ENCODE data around the gene ADARB2.
A peak's percentile ranks its signal among the peaks of the same experiment; 100 is the strongest.
"Not testable (repeated sequence)": the region's sequence is repeated elsewhere in the genome, so short reads cannot be mapped to it uniquely, and the experiment has no call there.

ADARB2 gene

DNA sequence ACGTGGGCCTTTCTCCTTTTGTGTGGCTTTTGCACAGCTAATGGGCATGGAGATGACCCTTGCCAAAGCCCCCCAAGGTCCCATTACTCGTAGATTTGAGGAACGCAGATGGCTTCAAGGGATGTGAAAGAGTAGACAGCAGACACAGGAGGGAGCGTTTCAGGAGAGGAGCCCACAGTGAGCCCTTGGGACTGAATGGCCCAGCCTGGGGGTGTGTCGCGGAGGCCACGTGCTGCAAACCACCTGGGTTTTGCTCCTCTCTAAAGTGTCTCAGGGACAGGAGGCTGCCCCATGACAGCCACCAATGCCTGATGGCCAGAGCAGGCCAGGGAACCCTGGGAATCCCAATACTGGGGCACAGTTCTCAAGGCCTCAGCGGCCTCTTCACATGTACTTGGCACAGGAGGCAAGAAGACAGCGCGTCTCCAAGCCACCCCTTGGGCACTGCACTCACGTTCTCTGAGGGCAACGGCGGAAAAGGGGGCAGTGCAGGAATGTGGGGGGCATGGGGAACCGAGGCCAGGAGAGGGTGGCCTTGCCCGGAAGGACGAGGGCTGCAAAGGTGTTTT, 495.9 kb downstream of the ADARB2 start:
- DNase-seq = no peak

GRCh38 chr10:1240341-1240775, 497.0 kb downstream of the ADARB2 start:
- DNase-seq = peak in 1 of 2 experiments; percentile 40

DNA sequence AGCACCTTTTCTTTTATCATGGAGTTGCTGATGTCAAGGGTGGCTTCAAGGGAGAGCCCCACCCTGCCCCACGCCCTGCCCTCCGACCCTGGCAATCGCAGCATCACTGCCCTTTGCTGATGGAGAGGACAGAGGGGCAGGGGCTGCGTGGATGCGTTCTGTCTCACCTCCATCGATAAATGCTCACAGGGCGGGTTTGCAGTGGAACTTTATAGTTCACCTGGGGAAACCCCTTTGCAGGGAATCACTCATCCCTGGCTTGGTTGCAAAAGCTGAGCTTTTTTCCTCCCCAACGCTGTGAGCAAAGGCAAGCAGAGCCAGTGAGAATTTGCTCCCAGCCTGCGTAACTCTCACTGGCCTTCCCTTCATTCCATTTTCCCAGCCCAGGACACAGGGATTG, 504.3 kb downstream of the ADARB2 start:
- DNase-seq = no peak

DNA sequence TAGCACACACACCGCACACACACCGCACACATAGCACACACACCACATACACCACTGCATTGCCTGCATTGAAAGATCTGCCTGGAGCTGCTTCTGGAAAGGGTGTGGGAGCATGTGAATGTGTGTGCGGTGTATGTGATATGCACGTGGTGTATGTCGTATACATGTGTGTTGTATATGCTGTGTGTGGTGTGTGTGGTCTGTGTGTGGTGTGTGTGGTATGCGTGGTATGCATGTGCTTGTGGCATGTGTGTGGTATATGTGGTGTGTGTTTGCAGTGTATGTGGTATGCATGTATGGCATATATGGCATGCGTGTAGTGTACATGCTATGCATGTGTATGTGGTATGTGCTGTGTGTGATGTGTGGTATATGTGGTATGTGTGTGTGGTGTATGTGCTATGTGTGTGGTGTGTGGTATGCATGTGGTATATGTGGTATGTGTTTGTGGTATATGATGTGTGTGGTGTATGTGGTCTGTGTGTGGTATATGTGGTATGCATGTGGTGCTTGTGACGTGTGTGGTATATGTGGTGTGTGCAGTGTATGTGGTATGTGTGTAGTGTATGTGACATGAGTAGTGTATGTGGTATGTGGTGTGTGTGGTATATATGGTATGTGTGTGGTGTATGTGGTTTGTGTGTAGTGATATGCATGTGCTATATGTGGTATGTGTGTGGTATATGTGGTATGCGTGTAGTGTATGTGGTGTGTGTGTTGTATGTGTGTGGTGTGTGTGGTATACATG, 505.0 kb downstream of the ADARB2 start:
- no peak for DNase-seq

DNA sequence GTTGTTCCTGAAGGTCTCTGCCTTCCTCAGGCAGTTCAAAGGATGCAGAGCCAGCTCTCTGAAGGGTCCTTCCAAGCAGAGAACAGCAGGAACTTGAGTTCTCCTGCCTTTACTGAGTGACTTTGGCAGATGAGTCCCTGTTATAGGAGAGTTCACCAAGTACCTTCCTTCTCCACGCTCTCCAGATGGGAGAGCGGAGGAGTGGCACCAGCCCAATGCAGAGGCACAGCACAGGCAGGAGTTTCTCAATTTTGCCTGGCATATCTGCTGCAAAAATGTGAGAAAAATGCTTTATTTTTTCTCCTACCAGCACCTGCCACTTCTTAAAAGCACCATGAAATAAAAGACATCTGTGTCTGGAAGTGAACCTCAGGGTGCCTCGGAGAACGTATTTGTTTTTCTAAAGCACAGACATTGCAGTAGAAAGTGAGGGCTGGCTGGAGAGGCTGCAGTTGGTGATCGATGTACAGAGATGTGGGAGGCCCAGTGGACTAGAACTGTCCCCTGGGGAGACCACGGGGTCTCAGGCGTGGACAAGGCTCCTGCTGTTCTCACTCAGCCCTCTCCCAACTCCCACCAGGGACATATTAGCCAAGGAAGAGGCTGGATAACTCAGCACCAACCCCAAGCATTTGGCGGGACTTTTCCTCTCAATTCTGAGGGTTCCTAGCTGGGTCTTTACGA, 506.6 kb downstream of the ADARB2 start:
- DNase-seq = no peak

DNA sequence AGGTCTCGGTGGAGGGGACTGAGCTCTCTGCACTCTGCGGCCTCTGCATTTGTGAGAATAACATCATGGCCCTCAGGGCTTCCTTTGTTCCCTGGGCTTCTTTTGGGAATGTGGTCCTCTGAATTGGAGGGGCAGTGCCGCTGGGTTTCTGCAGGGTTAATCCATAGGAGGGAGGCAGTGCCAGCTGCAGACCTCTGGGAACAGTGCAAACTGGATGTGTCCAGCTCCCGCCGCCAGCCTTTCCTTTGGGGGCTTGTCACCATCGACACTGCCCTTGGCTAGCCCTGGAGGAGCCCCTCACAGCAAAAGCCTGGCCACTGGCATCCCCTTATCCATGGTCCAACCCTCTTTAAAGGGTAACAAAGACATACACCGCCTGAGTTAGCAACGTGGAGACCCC, 507.2 kb downstream of the ADARB2 start:
- DNase-seq = no peak

DNA sequence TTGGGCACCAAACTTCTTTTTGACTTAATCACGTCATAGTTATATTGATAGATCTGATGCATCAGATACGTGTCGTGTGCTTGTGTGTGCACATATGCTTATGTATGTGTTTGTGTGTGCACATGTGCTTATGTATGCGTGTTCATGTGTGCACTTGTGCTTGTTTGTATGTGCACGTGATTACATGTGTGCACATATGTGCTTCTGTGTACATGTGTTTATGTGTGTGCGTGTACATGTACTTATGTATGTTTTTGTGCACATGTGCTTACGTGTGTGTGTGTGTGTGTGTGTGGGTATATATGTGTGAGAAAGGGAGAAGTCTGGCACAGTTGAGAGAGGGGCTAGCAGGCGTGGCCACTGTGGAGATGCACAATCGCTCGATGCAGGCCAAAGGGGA, 507.8 kb downstream of the ADARB2 start:
- no peak for DNase-seq

GRCh38 chr10:1229116-1229515, 508.2 kb downstream of the ADARB2 start:
- DNase-seq = no peak

- DNase-seq = no peak
These were observed 508.8 kb downstream of the ADARB2 start for GRCh38 chr10:1228467-1228975.

GRCh38 chr10:1227510-1228402, 509.6 kb downstream of the ADARB2 start:
- DNase-seq = no peak

DNA sequence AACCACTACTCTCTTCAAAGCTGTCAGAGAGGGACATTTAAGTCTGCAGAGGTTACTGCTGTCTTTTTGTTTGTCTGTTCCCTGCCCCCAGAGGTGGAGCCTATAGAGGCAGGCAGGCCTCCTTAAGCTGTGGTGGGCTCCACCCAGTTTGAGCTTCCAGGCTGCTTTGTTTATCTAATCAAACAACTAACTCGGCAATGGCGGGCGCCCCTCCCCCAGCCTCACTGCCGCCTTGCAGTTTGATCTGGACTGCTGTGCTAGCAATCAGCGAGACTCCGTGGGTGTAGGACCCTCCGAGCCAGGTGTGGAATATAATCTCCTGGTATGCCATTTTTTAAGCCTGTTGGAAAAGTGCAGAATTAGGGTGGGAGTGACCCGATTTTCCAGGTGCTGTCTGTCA, 510.4 kb downstream of the ADARB2 start:
- not testable (repeated sequence) for DNase-seq

- not testable (repeated sequence) for DNase-seq
These were observed 517.5 kb downstream of the ADARB2 start for GRCh38 chr10:1219874-1220273.

- DNase-seq = no peak
These were observed 519.7 kb downstream of the ADARB2 start for GRCh38 chr10:1217661-1218060.

GRCh38 chr10:1217237-1217587, 520.1 kb downstream of the ADARB2 start:
- DNase-seq = no peak

GRCh38 chr10:1216574-1217236, 520.6 kb downstream of the ADARB2 start:
- DNase-seq = no peak

GRCh38 chr10:1215862-1216573, 521.3 kb downstream of the ADARB2 start:
- DNase-seq = no peak

- DNase-seq = no peak
These were observed 522.3 kb downstream of the ADARB2 start for GRCh38 chr10:1214882-1215540.

DNA sequence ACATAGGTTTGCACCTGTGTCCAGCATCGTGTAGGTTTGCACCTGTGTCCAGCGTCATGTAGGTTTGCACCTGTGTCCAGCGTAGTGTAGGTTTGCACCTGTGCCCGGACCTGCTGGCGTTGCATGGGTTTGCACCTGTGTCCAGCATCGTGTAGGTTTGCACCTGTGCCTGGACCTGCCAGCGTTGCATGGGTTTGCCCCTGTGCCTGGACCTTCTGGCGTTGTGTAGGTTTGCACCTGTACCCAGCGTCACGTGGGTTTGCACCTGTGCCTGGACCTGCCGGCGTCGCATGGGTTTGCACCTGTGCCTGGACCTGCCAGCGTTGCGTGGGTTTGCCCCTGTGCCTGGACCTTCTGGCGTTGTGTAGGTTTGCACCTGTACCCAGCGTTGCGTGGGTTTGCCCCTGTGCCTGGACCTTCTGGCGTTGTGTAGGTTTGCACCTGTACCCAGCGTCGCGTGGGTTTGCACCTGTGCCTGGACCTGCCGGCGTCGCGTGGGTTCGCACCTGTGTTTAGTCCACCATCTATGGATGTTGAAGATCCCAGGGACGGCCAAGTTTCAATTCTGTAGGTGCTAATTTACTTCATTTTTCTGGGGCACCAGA, 523.2 kb downstream of the ADARB2 start:
- no peak for DNase-seq

- no peak for DNase-seq
These were observed 523.9 kb downstream of the ADARB2 start for GRCh38 chr10:1213252-1214070.
